ENCODE measurements around the gene PTPRG.

Gene PTPRG

GRCh38 chr3:61682671-61683548, 121.5 kb downstream of the PTPRG start:
- H3K27me3 ChIP-seq (ENCODE audit: insufficient read depth, low read length): peaks cover 32% of the 10 kb centered on the region
- H3K9me3 ChIP-seq (ENCODE audit: insufficient read depth, low read depth, low read length): no peaks in the 10 kb centered on the region
- no peak overlapping the region for H3K9ac ChIP-seq (ENCODE audit: low read depth, low read length)
- H3K4me3 ChIP-seq (ENCODE audit: low read length): no peak overlapping the region
- peaks cover 80% of the 10 kb centered on the region for H3K4me1 ChIP-seq (ENCODE audit: insufficient read depth, low read length)
- no peaks in the 10 kb centered on the region for H3K36me3 ChIP-seq (ENCODE audit: insufficient read depth, low read depth, low read length)
- H3K27ac ChIP-seq (ENCODE audit: low read length): no peak overlapping the region

DNA sequence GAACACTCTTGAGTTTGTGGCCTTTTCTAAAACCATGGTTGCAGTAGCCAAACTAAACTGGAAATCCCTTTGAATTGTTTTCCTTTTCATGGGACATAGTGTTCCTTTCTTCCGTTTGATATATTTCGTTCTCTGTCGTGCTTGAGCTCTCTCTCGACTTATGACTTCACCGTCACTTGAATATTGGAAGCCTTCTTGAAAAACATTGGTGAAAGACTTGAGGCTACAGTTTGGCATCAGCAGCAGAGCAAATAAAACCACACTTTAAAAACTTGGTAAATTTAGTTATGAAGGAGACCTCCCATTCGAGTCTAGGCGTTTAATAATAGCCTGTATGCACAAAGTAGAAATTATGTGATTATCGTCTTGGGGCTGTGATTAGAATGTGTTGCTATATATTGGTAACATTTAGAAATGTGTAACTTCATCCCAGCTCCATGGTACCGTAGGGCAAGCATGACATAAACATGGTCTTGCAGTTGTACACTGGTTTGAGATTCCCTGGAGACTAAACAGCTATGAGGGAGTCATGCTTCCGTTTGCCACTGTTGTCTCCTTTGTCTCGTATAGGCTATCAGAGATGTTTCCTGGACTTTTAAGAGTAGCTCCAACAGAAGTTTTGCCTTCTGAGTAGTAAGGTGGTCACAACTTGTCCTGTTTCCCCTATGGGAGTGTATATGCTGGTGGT, 122.3 kb downstream of the PTPRG start:
- no peak overlapping the region for H3K4me3 ChIP-seq (ENCODE audit: low read length)
- H3K9me3 ChIP-seq (ENCODE audit: insufficient read depth, low read depth, low read length): no peaks in the 10 kb centered on the region
- H3K9ac ChIP-seq (ENCODE audit: low read depth, low read length): no peak overlapping the region
- no peak overlapping the region for H3K27ac ChIP-seq (ENCODE audit: low read length)
- peaks cover 34% of the 10 kb centered on the region for H3K27me3 ChIP-seq (ENCODE audit: insufficient read depth, low read length)
- H3K36me3 ChIP-seq (ENCODE audit: insufficient read depth, low read depth, low read length): no peaks in the 10 kb centered on the region
- peaks cover 77% of the 10 kb centered on the region for H3K4me1 ChIP-seq (ENCODE audit: insufficient read depth, low read length)

- H3K36me3 ChIP-seq (ENCODE audit: insufficient read depth, low read depth, low read length): no peaks in the 10 kb centered on the region
- peaks cover 39% of the 10 kb centered on the region for H3K27me3 ChIP-seq (ENCODE audit: insufficient read depth, low read length)
- H3K4me3 ChIP-seq (ENCODE audit: low read length): no peak overlapping the region
- no peak overlapping the region for H3K27ac ChIP-seq (ENCODE audit: low read length)
- H3K4me1 ChIP-seq (ENCODE audit: insufficient read depth, low read length): peaks cover 84% of the 10 kb centered on the region
- H3K9me3 ChIP-seq (ENCODE audit: insufficient read depth, low read depth, low read length): no peaks in the 10 kb centered on the region
- no peak overlapping the region for H3K9ac ChIP-seq (ENCODE audit: low read depth, low read length)
These were observed 123.0 kb downstream of the PTPRG start for GRCh38 chr3:61684386-61684785.

GRCh38 chr3:61685755-61686154, 124.4 kb downstream of the PTPRG start:
- Histone ChIP-seq H3K27me3 (ENCODE audit: insufficient read depth, low read length) (peaks cover 53% of the 10 kb centered on the region), H3K9ac (ENCODE audit: low read depth, low read length) (no peak overlapping the region), H3K27ac (ENCODE audit: low read length) (no peak overlapping the region), H3K36me3 (ENCODE audit: insufficient read depth, low read depth, low read length) (peaks cover 5% of the 10 kb centered on the region; the same call in 1 of the 2 replicates), H3K4me3 (ENCODE audit: low read length) (no peak overlapping the region), H3K4me1 (ENCODE audit: insufficient read depth, low read length) (peaks cover 90% of the 10 kb centered on the region), H3K9me3 (ENCODE audit: insufficient read depth, low read depth, low read length) (no peaks in the 10 kb centered on the region)

GRCh38 chr3:61686228-61686648, 124.9 kb downstream of the PTPRG start:
- peaks cover 57% of the 10 kb centered on the region for H3K27me3 ChIP-seq (ENCODE audit: insufficient read depth, low read length)
- peaks cover 90% of the 10 kb centered on the region for H3K4me1 ChIP-seq (ENCODE audit: insufficient read depth, low read length)
- peaks cover 7% of the 10 kb centered on the region; the same call in 1 of the 2 replicates for H3K36me3 ChIP-seq (ENCODE audit: insufficient read depth, low read depth, low read length)
- no peak overlapping the region for H3K9ac ChIP-seq (ENCODE audit: low read depth, low read length)
- H3K9me3 ChIP-seq (ENCODE audit: insufficient read depth, low read depth, low read length): no peaks in the 10 kb centered on the region
- H3K4me3 ChIP-seq (ENCODE audit: low read length): no peak overlapping the region
- H3K27ac ChIP-seq (ENCODE audit: low read length): no peak overlapping the region

DNA sequence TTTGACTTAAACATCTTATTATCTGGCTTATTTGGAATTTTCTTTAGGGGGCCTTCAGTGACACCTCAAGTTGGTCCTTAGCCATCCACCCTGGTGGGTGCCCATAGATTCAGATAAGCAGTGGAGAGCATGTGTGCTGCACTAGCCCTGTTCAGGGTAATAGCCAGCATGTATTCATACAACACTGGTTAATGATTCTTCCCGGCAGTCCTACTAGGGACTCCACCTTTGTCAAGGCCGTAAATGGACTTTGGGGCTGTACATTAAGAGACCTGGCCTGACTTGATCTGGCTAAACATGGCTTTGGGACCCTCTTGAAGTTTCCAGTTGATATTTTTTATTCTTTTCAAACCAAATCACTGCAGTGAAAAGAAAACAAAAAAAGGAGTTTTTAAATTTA, 125.8 kb downstream of the PTPRG start:
- Histone ChIP-seq H3K4me3 (ENCODE audit: low read length) (no peak overlapping the region), H3K27ac (ENCODE audit: low read length) (no peak overlapping the region), H3K9me3 (ENCODE audit: insufficient read depth, low read depth, low read length) (no peaks in the 10 kb centered on the region), H3K36me3 (ENCODE audit: insufficient read depth, low read depth, low read length) (peaks cover 7% of the 10 kb centered on the region; the same call in 1 of the 2 replicates), H3K9ac (ENCODE audit: low read depth, low read length) (no peak overlapping the region), H3K4me1 (ENCODE audit: insufficient read depth, low read length) (peaks cover 91% of the 10 kb centered on the region), H3K27me3 (ENCODE audit: insufficient read depth, low read length) (peaks cover 57% of the 10 kb centered on the region)

DNA sequence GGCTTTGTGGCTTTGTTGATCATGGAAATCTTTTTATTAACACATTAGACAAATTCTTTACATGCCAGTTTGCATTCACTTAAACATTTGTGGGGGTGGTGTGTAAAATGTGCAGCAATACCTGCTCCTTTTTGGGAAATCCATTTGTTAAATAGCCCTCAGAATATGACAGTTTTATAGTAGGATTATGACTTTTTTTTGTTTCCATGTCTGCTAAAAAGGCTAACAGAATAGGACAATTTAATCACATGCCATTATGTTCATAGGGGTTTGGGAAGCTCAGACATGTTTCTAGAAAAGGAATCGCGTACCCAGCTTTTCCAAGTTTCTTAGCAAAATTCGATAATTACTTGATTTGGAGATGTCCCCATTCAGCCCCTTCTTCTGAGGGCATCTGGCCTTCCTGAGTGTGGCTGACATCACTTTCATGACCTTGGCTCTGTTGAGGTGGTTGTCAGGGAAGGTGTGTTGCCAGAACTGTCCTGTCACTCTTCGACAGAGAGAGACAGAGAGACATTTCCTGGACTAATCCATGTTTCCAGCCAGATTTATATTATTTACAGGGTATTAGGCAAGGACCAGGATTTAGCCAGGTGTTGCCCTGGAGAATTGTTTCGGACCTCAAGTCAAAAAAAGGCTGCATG, 126.4 kb downstream of the PTPRG start:
- H3K4me3 ChIP-seq (ENCODE audit: low read length): peak overlapping the region; percentile 43; the same call in 1 of the 2 replicates
- no peak overlapping the region for H3K9ac ChIP-seq (ENCODE audit: low read depth, low read length)
- H3K27me3 ChIP-seq (ENCODE audit: insufficient read depth, low read length): peaks cover 57% of the 10 kb centered on the region
- H3K27ac ChIP-seq (ENCODE audit: low read length): no peak overlapping the region
- H3K36me3 ChIP-seq (ENCODE audit: insufficient read depth, low read depth, low read length): peaks cover 7% of the 10 kb centered on the region; the same call in 1 of the 2 replicates
- no peaks in the 10 kb centered on the region for H3K9me3 ChIP-seq (ENCODE audit: insufficient read depth, low read depth, low read length)
- H3K4me1 ChIP-seq (ENCODE audit: insufficient read depth, low read length): peaks cover 89% of the 10 kb centered on the region

- Histone ChIP-seq H3K36me3 (ENCODE audit: insufficient read depth, low read depth, low read length) (peaks cover 7% of the 10 kb centered on the region; the same call in 1 of the 2 replicates), H3K4me1 (ENCODE audit: insufficient read depth, low read length) (peaks cover 89% of the 10 kb centered on the region), H3K27me3 (ENCODE audit: insufficient read depth, low read length) (peaks cover 57% of the 10 kb centered on the region), H3K4me3 (ENCODE audit: low read length) (peak overlapping the region; percentile 43; the same call in 1 of the 2 replicates), H3K27ac (ENCODE audit: low read length) (no peak overlapping the region), H3K9me3 (ENCODE audit: insufficient read depth, low read depth, low read length) (no peaks in the 10 kb centered on the region), H3K9ac (ENCODE audit: low read depth, low read length) (peak overlapping the region; percentile 10; the same call in 1 of the 2 replicates)
These were observed 127.1 kb downstream of the PTPRG start for GRCh38 chr3:61688307-61688984.

DNA sequence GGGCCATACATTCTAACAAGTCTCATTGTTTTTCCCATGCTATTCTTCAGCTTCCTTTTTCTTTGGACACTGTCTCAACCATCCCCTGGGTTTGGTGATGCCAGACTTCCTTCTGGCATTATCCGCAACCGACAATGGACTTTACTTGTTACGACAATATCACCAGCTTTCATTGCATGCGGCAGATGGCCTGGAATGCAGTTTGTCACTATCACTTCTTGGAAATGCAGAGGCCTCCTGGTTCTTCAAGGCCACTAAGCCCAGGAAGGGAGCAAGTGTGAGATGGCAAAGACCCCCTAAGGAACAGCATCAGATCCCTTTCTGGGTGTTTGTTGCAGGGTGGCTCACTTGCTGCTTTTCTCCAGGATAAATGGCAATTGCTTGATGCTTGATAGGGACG, 128.6 kb downstream of the PTPRG start:
- peaks cover 77% of the 10 kb centered on the region for H3K4me1 ChIP-seq (ENCODE audit: insufficient read depth, low read length)
- no peak overlapping the region for H3K4me3 ChIP-seq (ENCODE audit: low read length)
- H3K9ac ChIP-seq (ENCODE audit: low read depth, low read length): no peak overlapping the region
- peaks cover 7% of the 10 kb centered on the region; the same call in 1 of the 2 replicates for H3K36me3 ChIP-seq (ENCODE audit: insufficient read depth, low read depth, low read length)
- peaks cover 54% of the 10 kb centered on the region for H3K27me3 ChIP-seq (ENCODE audit: insufficient read depth, low read length)
- H3K9me3 ChIP-seq (ENCODE audit: insufficient read depth, low read depth, low read length): no peaks in the 10 kb centered on the region
- no peak overlapping the region for H3K27ac ChIP-seq (ENCODE audit: low read length)

- H3K4me3 ChIP-seq (ENCODE audit: low read length): no peak overlapping the region
- peaks cover 63% of the 10 kb centered on the region for H3K4me1 ChIP-seq (ENCODE audit: insufficient read depth, low read length)
- no peak overlapping the region for H3K27ac ChIP-seq (ENCODE audit: low read length)
- H3K36me3 ChIP-seq (ENCODE audit: insufficient read depth, low read depth, low read length): peaks cover 7% of the 10 kb centered on the region; the same call in 1 of the 2 replicates
- H3K27me3 ChIP-seq (ENCODE audit: insufficient read depth, low read length): peaks cover 39% of the 10 kb centered on the region
- no peak overlapping the region for H3K9ac ChIP-seq (ENCODE audit: low read depth, low read length)
- no peaks in the 10 kb centered on the region for H3K9me3 ChIP-seq (ENCODE audit: insufficient read depth, low read depth, low read length)
These were observed 130.1 kb downstream of the PTPRG start for GRCh38 chr3:61691466-61691865.

DNA sequence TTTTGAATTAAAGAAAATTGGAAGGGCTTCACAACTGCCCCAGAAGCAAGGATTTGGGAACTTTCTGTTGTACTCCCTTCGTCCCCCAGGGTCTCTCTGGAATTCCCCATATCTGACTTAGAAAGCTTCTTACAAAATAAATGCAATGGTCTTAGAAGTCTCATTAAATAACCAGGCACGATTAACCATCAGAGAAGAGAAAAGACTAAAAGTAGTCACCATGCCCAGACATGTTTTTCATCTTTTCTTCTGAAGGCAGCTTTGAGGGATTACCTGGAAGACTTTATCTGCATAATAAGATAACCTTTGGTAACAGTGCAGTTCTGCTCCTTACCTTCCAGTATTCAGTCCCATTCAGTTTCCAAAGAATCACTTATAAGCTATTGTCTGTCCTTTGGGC, 135.9 kb downstream of the PTPRG start:
- Histone ChIP-seq H3K36me3 (ENCODE audit: insufficient read depth, low read depth, low read length) (no peaks in the 10 kb centered on the region), H3K4me1 (ENCODE audit: insufficient read depth, low read length) (peaks cover 56% of the 10 kb centered on the region), H3K9ac (ENCODE audit: low read depth, low read length) (peak overlapping the region; percentile 34; the same call in 1 of the 2 replicates), H3K9me3 (ENCODE audit: insufficient read depth, low read depth, low read length) (no peaks in the 10 kb centered on the region), H3K27me3 (ENCODE audit: insufficient read depth, low read length) (no peaks in the 10 kb centered on the region), H3K27ac (ENCODE audit: low read length) (peak overlapping the region; percentile 18), H3K4me3 (ENCODE audit: low read length) (no peak overlapping the region)

All from iPS-20b (cell line).